ENCODE measurements around the gene ZNF606. TPM values are rescaled to one million over a fixed set of nuclear protein-coding genes. Genes with fewer than 3 reads are reported as not detected.
A peak's percentile ranks its signal among the peaks of the same experiment; 100 is the strongest.

ZNF606 gene
- total RNA-seq, 1 experiment from 2014 or later = 16.7 TPM

DNA sequence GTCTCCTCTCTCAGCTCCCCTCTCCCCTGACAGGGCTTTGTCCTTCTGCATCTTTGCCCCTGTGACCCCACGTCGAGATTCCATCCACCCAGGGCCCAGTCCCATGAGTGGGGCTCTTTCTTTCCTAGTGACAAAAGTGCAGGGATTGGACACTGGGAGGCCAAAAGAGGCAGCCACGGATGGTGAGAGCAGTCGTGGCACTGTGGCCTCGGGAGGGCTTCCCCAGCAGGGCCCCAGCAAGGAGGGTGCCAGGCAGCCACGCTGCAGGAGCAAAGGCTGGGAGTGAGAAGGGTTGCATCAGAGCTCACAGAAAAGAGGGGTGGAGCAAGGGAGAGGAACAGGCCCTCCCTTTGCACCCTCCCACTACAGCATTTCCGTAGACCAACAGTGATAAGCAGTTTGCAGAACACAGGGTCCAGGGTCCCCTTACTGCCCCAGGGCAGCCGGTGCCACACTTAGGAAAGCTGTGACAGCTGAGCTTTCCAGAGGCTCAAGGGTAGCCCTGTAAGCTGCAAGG lies 36.1 kb upstream of the ZNF606 start:
- H3K36me3 ChIP-seq (ENCODE audit: insufficient read depth, low read length, poor library complexity, severe bottlenecking) = no peaks in the 10 kb centered on the region
- H3K27me3 ChIP-seq (replicated peaks; ENCODE audit: insufficient read depth, low read depth, low read length, poor library complexity) = no peaks in the 10 kb centered on the region
- H3K4me1 ChIP-seq (ENCODE audit: insufficient read depth, low read length, poor library complexity, severe bottlenecking) = no peaks in the 10 kb centered on the region
- no peak for TF ChIP-seq EZH2 (IDR thresholded peaks at IDR 0.05; ENCODE audit: borderline replicate concordance, low read depth, low read length, poor library complexity, severe bottlenecking)
- BruUV-seq (replicated peaks) = no TSS peak
- ChIA-PET CTCF (no interaction called here), POLR2A (ENCODE audit: low non-redundant PET) (no interaction called here)
- DNase-seq (ENCODE audit: low spot score) = no peak
- no peak overlapping the region for H3K27ac ChIP-seq (ENCODE audit: low read depth, low read length, poor library complexity, severe bottlenecking)
- intact Hi-C loops (cut with micrococcal nuclease; ENCODE audit: unreplicated experiment) = no loop called here
- no peak overlapping the region for H3K4me3 ChIP-seq (ENCODE audit: low read depth, low read length, poor library complexity, severe bottlenecking)
- peaks cover 5% of the 10 kb centered on the region for H3K9me3 ChIP-seq (ENCODE audit: low read depth, low read length, poor library complexity, severe bottlenecking)

DNA sequence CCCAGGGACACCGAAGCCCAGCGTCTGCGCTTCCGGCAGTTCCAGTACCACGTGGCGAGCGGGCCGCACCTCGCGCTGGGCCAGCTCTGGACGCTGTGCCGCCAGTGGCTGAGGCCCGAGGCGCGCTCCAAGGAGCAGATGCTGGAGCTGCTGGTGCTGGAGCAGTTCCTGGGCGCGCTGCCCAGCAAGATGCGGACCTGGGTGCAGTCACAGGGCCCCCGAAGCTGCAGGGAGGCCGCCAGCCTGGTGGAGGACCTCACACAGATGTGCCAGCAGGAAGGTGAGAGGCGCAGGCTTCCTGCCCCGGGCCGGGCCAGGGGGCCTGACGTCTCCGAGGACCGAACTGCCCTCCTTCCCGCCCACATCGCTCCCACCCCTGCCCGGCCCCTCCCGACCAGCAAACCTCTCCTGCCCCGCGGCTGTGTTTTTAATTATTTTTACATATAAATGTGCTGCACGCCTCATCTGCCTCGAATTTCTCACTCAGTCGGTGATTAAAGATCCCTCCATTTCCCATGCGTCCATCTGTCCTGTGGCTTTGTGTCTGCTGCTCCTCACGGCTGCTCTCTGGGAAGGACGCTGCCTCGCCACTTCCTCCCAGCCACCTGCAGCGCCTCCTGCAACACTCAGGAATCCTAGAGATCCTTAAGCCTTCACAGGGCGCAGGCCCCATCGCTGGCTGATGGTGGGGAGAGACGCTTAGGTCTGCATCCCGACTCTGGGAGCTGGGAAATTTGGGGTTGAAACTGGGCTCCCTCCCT lies 35.5 kb upstream of the ZNF606 start:
- H3K27ac ChIP-seq (ENCODE audit: low read depth, low read length, poor library complexity, severe bottlenecking) = no peak overlapping the region
- H3K4me3 ChIP-seq (ENCODE audit: low read depth, low read length, poor library complexity, severe bottlenecking) = no peak overlapping the region

GRCh38 chr19:58035863-58036262 lies 33.2 kb upstream of the ZNF606 start:
- H3K27ac ChIP-seq (ENCODE audit: low read depth, low read length, poor library complexity, severe bottlenecking) = no peak overlapping the region
- no peak for DNase-seq (ENCODE audit: low spot score)
- H3K27me3 ChIP-seq (replicated peaks; ENCODE audit: insufficient read depth, low read depth, low read length, poor library complexity) = no peaks in the 10 kb centered on the region
- TF ChIP-seq, protein P1, sequence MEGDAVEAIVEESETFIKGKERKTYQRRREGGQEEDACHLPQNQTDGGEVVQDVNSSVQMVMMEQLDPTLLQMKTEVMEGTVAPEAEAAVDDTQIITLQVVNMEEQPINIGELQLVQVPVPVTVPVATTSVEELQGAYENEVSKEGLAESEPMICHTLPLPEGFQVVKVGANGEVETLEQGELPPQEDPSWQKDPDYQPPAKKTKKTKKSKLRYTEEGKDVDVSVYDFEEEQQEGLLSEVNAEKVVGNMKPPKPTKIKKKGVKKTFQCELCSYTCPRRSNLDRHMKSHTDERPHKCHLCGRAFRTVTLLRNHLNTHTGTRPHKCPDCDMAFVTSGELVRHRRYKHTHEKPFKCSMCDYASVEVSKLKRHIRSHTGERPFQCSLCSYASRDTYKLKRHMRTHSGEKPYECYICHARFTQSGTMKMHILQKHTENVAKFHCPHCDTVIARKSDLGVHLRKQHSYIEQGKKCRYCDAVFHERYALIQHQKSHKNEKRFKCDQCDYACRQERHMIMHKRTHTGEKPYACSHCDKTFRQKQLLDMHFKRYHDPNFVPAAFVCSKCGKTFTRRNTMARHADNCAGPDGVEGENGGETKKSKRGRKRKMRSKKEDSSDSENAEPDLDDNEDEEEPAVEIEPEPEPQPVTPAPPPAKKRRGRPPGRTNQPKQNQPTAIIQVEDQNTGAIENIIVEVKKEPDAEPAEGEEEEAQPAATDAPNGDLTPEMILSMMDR (conservative IDR thresholded peaks at IDR 0.05; ENCODE audit: low read depth, low read length) = no peak
- no peak for TF ChIP-seq EZH2 (IDR thresholded peaks at IDR 0.05; ENCODE audit: borderline replicate concordance, low read depth, low read length, poor library complexity, severe bottlenecking)
- H3K36me3 ChIP-seq (ENCODE audit: insufficient read depth, low read length, poor library complexity, severe bottlenecking) = no peaks in the 10 kb centered on the region
- no peaks in the 10 kb centered on the region for H3K9me3 ChIP-seq (ENCODE audit: low read depth, low read length, poor library complexity, severe bottlenecking)
- no TSS peak for BruUV-seq (replicated peaks)
- CTCF ChIA-PET = no interaction called here
- H3K4me1 ChIP-seq (ENCODE audit: insufficient read depth, low read length, poor library complexity, severe bottlenecking) = no peaks in the 10 kb centered on the region
- H3K4me3 ChIP-seq (ENCODE audit: low read depth, low read length, poor library complexity, severe bottlenecking) = no peak overlapping the region
- POLR2A ChIA-PET (ENCODE audit: low non-redundant PET) = no interaction called here
- intact Hi-C loops (cut with micrococcal nuclease; ENCODE audit: unreplicated experiment) = no loop called here

More for the DNA sequence above, 35.5 kb upstream of the ZNF606 start:
- CTCF ChIA-PET = no interaction called here
- no peak for DNase-seq (ENCODE audit: low spot score)
- no peaks in the 10 kb centered on the region for H3K4me1 ChIP-seq (ENCODE audit: insufficient read depth, low read length, poor library complexity, severe bottlenecking)
- TF ChIP-seq, protein P1 (conservative IDR thresholded peaks at IDR 0.05; ENCODE audit: low read depth, low read length) = no peak
- TF ChIP-seq EZH2 (IDR thresholded peaks at IDR 0.05; ENCODE audit: borderline replicate concordance, low read depth, low read length, poor library complexity, severe bottlenecking) = no peak
- BruUV-seq (replicated peaks) = no TSS peak
- intact Hi-C loops (cut with micrococcal nuclease; ENCODE audit: unreplicated experiment) = no loop called here
- H3K9me3 ChIP-seq (ENCODE audit: low read depth, low read length, poor library complexity, severe bottlenecking) = peaks cover 5% of the 10 kb centered on the region
- no peaks in the 10 kb centered on the region for H3K36me3 ChIP-seq (ENCODE audit: insufficient read depth, low read length, poor library complexity, severe bottlenecking)
- POLR2A ChIA-PET (ENCODE audit: low non-redundant PET) = no interaction called here
- no peaks in the 10 kb centered on the region for H3K27me3 ChIP-seq (replicated peaks; ENCODE audit: insufficient read depth, low read depth, low read length, poor library complexity)

DNA sequence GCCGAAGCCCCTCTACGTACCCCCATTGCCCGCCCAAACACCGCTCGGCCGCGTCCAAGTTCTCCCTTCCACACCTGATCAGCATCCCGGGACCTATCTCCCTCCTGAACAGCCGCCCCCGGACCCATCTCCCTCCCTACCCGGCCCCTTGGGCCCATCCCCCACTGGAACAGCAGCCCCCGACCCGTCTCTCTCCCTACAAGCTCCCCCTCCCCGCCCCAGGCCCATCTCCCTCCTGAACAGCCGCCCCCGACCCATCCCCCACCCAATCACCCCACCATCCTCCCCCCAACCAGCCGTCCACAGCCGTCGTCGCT lies 31.8 kb upstream of the ZNF606 start:
- DNase-seq (ENCODE audit: low spot score) = no peak
- no TSS peak for BruUV-seq (replicated peaks)
- Histone ChIP-seq H3K9me3 (ENCODE audit: low read depth, low read length, poor library complexity, severe bottlenecking) (no peaks in the 10 kb centered on the region), H3K27me3 (replicated peaks; ENCODE audit: insufficient read depth, low read depth, low read length, poor library complexity) (no peaks in the 10 kb centered on the region), H3K36me3 (ENCODE audit: insufficient read depth, low read length, poor library complexity, severe bottlenecking) (no peaks in the 10 kb centered on the region), H3K4me1 (ENCODE audit: insufficient read depth, low read length, poor library complexity, severe bottlenecking) (no peaks in the 10 kb centered on the region), H3K27ac (ENCODE audit: low read depth, low read length, poor library complexity, severe bottlenecking) (peak overlapping the region; percentile 83), H3K4me3 (ENCODE audit: low read depth, low read length, poor library complexity, severe bottlenecking) (peak overlapping the region; percentile 52)
- CTCF ChIA-PET = interaction anchor here (0.6 kb wide), 1 partner anchor 15 kb away, joined by 3 read pairs; no protein-coding TSS in a partner anchor
- POLR2A ChIA-PET (ENCODE audit: low non-redundant PET) = no interaction called here
- intact Hi-C loops (cut with micrococcal nuclease; ENCODE audit: unreplicated experiment) = no loop called here
- no peak for TF ChIP-seq EZH2 (IDR thresholded peaks at IDR 0.05; ENCODE audit: borderline replicate concordance, low read depth, low read length, poor library complexity, severe bottlenecking)
- TF ChIP-seq, protein P1 (conservative IDR thresholded peaks at IDR 0.05; ENCODE audit: low read depth, low read length) = no peak
